AG20443 (cell line): Measurements from ENCODE around the gene SLC12A7.
A peak's percentile ranks its signal among the peaks of the same experiment; 100 is the strongest.
"Not testable (repeated sequence)": the region's sequence is repeated elsewhere in the genome, so short reads cannot be mapped to it uniquely, and the experiment has no call there.

Experiments
- DNase-seq: peaks from one replicate; pipeline ENCODE4 v3.0.0; 2012; ENCODE audit warnings: low spot score, mixed read lengths

SLC12A7 gene

DNA sequence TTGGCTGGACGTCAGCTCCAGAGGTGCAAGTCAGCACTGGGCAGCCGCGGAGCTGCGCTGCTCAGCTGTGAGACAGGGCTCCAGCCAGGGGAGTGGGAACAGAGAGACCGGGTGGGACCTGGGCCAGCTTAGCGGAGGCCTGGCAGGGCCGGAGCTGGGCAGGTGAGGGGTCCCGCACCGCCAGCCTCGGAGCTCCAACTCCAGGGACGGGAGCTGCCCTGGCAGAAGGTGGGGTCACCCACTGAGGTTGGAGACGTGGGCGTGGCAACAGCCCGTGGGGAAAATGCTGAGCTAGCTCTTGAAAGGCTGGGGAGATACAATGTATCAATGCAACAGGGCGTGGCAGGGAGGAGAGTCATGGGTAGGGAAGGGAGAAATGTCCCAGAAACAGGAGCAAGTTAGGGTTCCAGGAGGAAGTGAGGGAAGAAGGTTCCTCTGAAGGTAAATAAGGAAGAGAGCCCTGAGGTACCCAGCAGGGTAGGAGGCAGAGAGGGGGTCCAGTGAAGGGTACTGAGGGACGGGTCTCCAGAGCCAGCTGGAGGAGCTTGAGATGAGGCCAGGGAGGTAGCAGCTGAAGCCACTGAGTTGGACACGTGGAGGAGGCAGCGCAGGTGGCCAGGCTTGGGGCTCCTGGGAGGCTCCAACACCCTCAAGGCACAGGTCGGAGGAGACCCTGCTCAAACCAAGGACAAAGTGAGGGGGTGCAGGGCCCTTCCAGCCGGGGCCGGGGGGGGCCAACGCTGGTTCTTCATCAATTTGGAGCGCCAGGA, 104.0 kb downstream of the SLC12A7 start:
- DNase-seq = no peak

- DNase-seq = no peak
Measured at GRCh38 chr5:1007221-1007680, 104.6 kb downstream of the SLC12A7 start.

DNA sequence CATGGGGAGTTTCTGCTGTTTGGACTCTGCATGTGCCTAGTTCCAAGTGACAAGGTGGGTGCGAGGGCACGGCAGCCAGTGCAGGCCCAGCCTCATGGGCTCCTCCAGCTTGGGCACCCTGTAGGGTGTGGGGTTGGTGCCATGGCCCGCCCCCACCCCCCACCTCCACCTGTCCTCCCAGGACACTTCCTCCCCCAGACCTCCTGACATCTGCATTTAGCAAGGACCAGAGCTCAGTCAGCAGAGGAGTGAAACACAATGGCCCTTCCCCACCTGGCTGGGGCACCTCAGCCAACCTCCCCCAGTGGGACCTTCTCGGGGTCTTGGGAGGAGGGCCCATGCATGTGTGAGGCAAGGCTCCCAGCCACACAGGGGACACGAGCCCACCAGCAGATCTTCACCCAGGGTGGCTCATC, 105.2 kb downstream of the SLC12A7 start:
- no peak for DNase-seq

- no peak for DNase-seq
Measured at GRCh38 chr5:1005904-1006655, 105.8 kb downstream of the SLC12A7 start.

DNA sequence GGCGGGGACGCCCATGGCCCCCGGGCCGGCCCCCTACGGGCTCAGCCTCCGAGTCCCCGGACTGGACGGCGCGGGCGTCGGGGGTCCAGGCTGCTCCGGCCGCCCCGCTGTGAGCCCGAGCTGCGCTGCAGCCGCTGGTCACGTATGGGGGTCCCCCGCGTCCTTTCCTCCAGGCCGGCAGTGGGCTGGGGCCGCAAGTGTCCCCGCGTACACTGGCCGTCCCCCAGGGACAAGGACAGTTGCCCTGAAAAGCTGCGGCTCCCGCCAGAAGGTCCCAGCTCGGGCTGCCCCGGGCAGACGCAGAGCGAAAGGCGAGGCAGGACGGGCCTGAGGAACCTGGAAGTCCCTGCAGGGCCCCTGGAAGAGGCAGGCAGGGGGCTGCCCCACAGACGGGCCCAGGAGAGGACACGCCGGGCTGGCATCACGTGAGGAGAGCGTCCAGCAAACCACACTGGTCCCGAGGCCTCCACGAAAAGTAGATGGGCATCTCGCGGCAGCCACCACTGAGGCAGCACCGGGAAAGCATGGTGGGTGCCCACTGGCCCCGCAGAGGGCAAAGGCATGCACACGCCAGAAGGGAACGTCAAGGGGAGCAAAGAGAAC, 106.5 kb downstream of the SLC12A7 start:
- no peak for DNase-seq

GRCh38 chr5:1004461-1005248, 107.2 kb downstream of the SLC12A7 start:
- DNase-seq = peak; percentile 69

DNA sequence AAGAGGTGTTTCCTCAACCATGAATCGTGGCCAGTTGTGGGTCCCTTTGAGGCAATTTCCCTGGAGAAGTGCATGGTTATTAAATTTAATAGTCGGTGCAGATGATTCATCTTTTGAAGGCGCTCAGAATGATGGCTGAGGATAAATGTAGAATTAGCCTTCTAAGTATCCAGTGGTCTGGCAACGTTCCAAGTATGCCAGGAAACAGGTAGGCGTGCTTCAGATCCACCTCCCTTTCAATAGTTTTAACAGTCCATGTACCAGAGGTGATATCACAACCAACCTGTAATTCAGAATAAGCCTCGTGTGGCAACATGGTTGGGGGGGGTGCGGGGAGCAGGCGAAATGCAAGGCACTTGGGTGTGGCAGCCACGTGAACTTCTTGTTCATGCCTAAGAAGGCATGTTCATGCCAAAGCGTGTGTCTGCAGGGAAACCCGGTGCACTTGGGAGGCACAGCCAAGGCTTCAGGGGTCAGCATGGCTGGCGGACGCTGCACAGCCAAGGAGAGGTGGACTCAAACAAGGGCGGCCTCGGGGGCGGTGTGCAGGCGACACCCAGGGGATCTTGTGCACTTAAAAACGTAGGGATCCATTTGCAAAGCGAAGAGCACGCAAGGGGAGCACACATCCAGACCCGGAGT, 108.4 kb downstream of the SLC12A7 start:
- no peak for DNase-seq

- DNase-seq = no peak
Measured at GRCh38 chr5:1002836-1003235, 109.0 kb downstream of the SLC12A7 start.

GRCh38 chr5:1002271-1002546, 109.7 kb downstream of the SLC12A7 start:
- DNase-seq = no peak

GRCh38 chr5:1001406-1002270, 110.2 kb downstream of the SLC12A7 start:
- DNase-seq = no peak

DNA sequence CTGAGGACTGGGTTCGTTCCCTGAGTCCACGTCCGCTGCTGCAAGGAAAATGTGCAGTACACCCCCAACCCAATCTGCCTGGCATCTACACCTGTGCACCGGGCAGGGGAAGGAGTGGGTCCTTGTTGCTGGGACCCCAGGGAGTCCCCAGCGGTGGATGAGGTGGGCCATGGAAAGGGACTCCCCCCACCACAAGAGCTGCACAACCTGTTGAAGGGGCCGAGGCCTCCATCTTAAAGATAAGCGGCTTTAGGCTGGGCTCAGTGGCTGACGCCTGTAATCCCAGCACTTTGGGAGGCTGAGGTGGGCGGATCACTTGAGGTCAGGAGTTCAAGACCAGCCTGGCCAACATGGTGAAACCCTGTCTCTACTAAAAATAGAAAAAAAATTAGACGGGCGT, 111.0 kb downstream of the SLC12A7 start:
- DNase-seq = not testable (repeated sequence)
